Prostate gland (tissue), 2 donors: ENCODE results near the gene RAI2.

Experiments
- CTCF ChIP-seq, 4 experiments: fragments of 200-600 bp in 2 of 4; fragments of 450-650 bp in 2 of 4; sonication (generic) in 2 of 4; IDR thresholded peaks; 1 replicate in 3 of 4; 2 replicates in 1 of 4; pipeline ENCODE4 v1.5.1; 2016 to 2019; ENCODE audit warnings: antibody characterized with exemption in 4 of 4, mild to moderate bottlenecking in 2 of 4, moderate library complexity in 2 of 4
- POLR2A ChIP-seq: fragments of 450-650 bp; IDR thresholded peaks from one replicate; pipeline ENCODE4 v1.6.1; 2016; ENCODE audit warnings: antibody characterized with exemption, mild to moderate bottlenecking

- no peak for TF ChIP-seq CTCF (IDR thresholded peaks at IDR 0.05)
- TF ChIP-seq POLR2A, result no peak
Measured at GRCh38 chrX:17773221-17773876, 87.7 kb downstream of the RAI2 start.
